HepG2 (cell line): Measurements from ENCODE around the gene MICAL3. TPM values are rescaled to one million over a fixed set of nuclear protein-coding genes. Genes with fewer than 3 reads are reported as not detected.

ENCODE experiments used
- ATAC-seq: fragments of 200-7000 bp; cut with Tn5 transposase; 3 replicates; pipeline ENCODE4 v1.9.1; 2020; ENCODE audit warnings: mild to moderate bottlenecking, moderate library complexity
- BruUV-seq: library from RNA; stranded (reverse); fragments of 400-500 nt; replicated peaks from 2 replicates; lab custom pipeline; 2021; lab: Mats Ljungman, UMichigan
- CTCF ChIA-PET: fragments of 300-600 bp; formaldehyde crosslinking; extraction: SDS; loops from one replicate; lab custom pipeline; 2021; ENCODE audit warnings: low total read pairs, inconsistent platforms, low intra/inter-chr PET ratio; lab: Yijun Ruan, JAX
- POLR2A ChIA-PET: fragments of 350-600 bp; sonication (Branson Sonifier 250); formaldehyde crosslinking; loops from one replicate; lab custom pipeline; 2020; ENCODE audit warnings: antibody characterized with exemption, inconsistent platforms; lab: Yijun Ruan, JAX
- DNase-seq: peaks from one replicate; pipeline ENCODE4 v3.0.0-alpha.2; 2015; ENCODE audit warnings: low spot score
- FAIRE-seq: peaks from 3 replicates; lab custom pipeline; 2011; peaks lifted over from hg19 to GRCh38; lab: Jason Lieb, UNC
- H2AFZ ChIP-seq: one replicate; pipeline ENCODE4 v1.6.1; 2011; ENCODE audit warnings: low read length, inconsistent platforms
- H3K27ac ChIP-seq: fragments of 300-600 bp; 3 replicates; pipeline ENCODE4 v1.8.0; 2011; ENCODE audit warnings: mixed run types, mild to moderate bottlenecking, mixed read lengths, low read length, inconsistent platforms; ENCODE audit not compliant: insufficient read depth; ENCODE audit errors: extremely low read length
- H3K27me3 ChIP-seq, 2 experiments: fragments of 200-600 bp in 1 of 2; 2 replicates in 1 of 2; 3 replicates in 1 of 2; pipeline versions ENCODE4 v1.6.0 to v1.8.0; 2011; ENCODE audit warnings: low read length in 2 of 2, mild to moderate bottlenecking in 2 of 2, moderate library complexity in 2 of 2, inconsistent platforms in 1 of 2; ENCODE audit not compliant: insufficient read depth in 2 of 2, control insufficient read depth in 1 of 2
- H3K36me3 ChIP-seq, 2 experiments: fragments of 200-600 bp in 1 of 2; replicated peaks in 1 of 2; 2 replicates in 1 of 2; 3 replicates in 1 of 2; pipeline versions ENCODE4 v1.5.1 to v1.8.0; 2011; ENCODE audit warnings: low read length in 2 of 2, inconsistent platforms in 1 of 2; ENCODE audit not compliant: insufficient read depth in 2 of 2, control insufficient read depth in 1 of 2
- H3K4me1 ChIP-seq: 2 replicates; pipeline ENCODE4 v1.5.1; 2012; ENCODE audit warnings: low read length, inconsistent platforms; ENCODE audit not compliant: insufficient read depth
- H3K4me2 ChIP-seq: 2 replicates; pipeline ENCODE4 v1.6.0; 2011; ENCODE audit warnings: low read depth, low read length, inconsistent platforms
- H3K4me3 ChIP-seq, 3 experiments: fragments of 200-600 bp in 1 of 3; sonication (generic), shearing (Covaris generic) in 1 of 3; replicated peaks in 1 of 3; 2 replicates each; pipeline ENCODE4 v1.5.1; 2011 to 2016; ENCODE audit warnings: low read length in 3 of 3, inconsistent platforms in 2 of 3, low read depth in 2 of 3, mild to moderate bottlenecking in 2 of 3, control low read depth in 1 of 3, mixed read lengths in 1 of 3; ENCODE audit not compliant: insufficient read depth in 1 of 3
- H3K79me2 ChIP-seq: one replicate; pipeline ENCODE4 v1.6.1; 2011; ENCODE audit warnings: low read length, inconsistent platforms; ENCODE audit not compliant: insufficient read depth
- H3K9ac ChIP-seq: 2 replicates; pipeline ENCODE4 v1.6.0; 2011; ENCODE audit warnings: mild to moderate bottlenecking, low read depth, low read length, inconsistent platforms; ENCODE audit not compliant: insufficient read depth
- H3K9me3 ChIP-seq: 2 replicates; pipeline ENCODE4 v1.5.1; 2012; ENCODE audit warnings: mild to moderate bottlenecking, low read length
- H4K20me1 ChIP-seq: 2 replicates; pipeline ENCODE4 v1.6.0; 2011; ENCODE audit warnings: inconsistent platforms, mild to moderate bottlenecking, low read length, moderate library complexity; ENCODE audit not compliant: insufficient read depth
- BCL6 ChIP-seq: IDR thresholded peaks from 2 replicates; pipeline ENCODE4 v1.6.1; 2016; ENCODE audit warnings: missing genetic modification reagents, missing compliant biosample characterization
- CCAR2 ChIP-seq: fragments of 200-400 bp; formaldehyde crosslinking; optimal IDR thresholded peaks from 2 replicates; pipeline ENCODE3; 2018; ENCODE audit warnings: low read depth, mild to moderate bottlenecking, low read length, moderate library complexity
- MAFG ChIP-seq: sonication (generic); formaldehyde crosslinking; IDR thresholded peaks from 2 replicates; pipeline ENCODE4 v1.5.1; 2020; ENCODE audit warnings: mild to moderate bottlenecking, missing genetic modification reagents
- MXI1 ChIP-seq: IDR thresholded peaks from 3 replicates; pipeline ENCODE4 v1.6.1; 2012; ENCODE audit warnings: low read depth, low read length, inconsistent platforms, borderline replicate concordance
- POGZ ChIP-seq: sonication (generic); formaldehyde crosslinking; IDR thresholded peaks from 2 replicates; pipeline ENCODE4 v1.4.0; 2020; ENCODE audit warnings: mild to moderate bottlenecking, missing genetic modification reagents
- RFX5 ChIP-seq: IDR thresholded peaks from 2 replicates; pipeline ENCODE4 v1.6.1; 2011; ENCODE audit warnings: low read depth, low read length, improper control_type of control experiment
- ZFP1 ChIP-seq: IDR thresholded peaks from 2 replicates; pipeline ENCODE4 v1.6.1; 2016
- ZNF3 ChIP-seq: IDR thresholded peaks from 2 replicates; pipeline ENCODE4 v1.7.0; 2017; ENCODE audit warnings: inconsistent platforms
- WGBS: methylation state at CpG from one replicate; pipeline ENCODE4 v1.1.6; 2017; ENCODE audit warnings: low lambda C conversion rate; 5-methylcytosine and 5-hydroxymethylcytosine counted together
- in situ Hi-C: cut with HindIII; loops from 2 replicates; pipeline ENCODE4 v1.10.0; 2017; ENCODE audit warnings: low pct_unique_long_range_greater_than_20kb; ENCODE audit not compliant: extremely low pct_ligation_motif_present
- intact Hi-C: fragments of 100-400 bp; cut with micrococcal nuclease; formaldehyde crosslinking; loops from one replicate; pipeline ENCODE4 v1.10.0; 2022; ENCODE audit not compliant: unreplicated experiment
- polyA plus RNA-seq, 8 experiments: library from polyadenylated mRNA; depleted of rRNA in 3 of 8; stranded (reverse) in 7 of 8; unstranded in 1 of 8; fragments of >200 nt; fragmentation: Illumina TruSeq in 4 of 8; extraction: Trizol in 4 of 8; gene quantifications; 2 replicates each; pipeline versions ENCODE4 v1.2.1 to v1.2.3, GENCODE V29; 2011 to 2016; ENCODE audit warnings: low read depth in 4 of 8, missing spikeins in 1 of 8, mixed read lengths in 1 of 8; ENCODE audit not compliant: insufficient read depth in 1 of 8
- total RNA-seq, 5 experiments: library from RNA; depleted of rRNA; stranded (reverse); fragments of >200 nt; fragmentation: Illumina TruSeq; extraction: Trizol; gene quantifications; 2 replicates each; pipeline ENCODE4 v1.2.3, GENCODE V29; 2016; ENCODE audit warnings: low read depth in 1 of 5

MICAL3 gene
- total and polyA plus RNA-seq, 2 of the 13 experiments (the other 11 are each of a cell fraction or from before 2014, with no cell fraction given) = 5.3 to 12.5 TPM

- no peak for TF ChIP-seq ZNF3 (CRISPR knock-in tag)
- no peak for TF ChIP-seq MXI1
- TF ChIP-seq POGZ (CRISPR knock-in tag) = no peak
- TF ChIP-seq, all 625 proteins: peak for 0
These were observed 199.9 kb downstream of the MICAL3 start (continued) for GRCh38 chr22:17824457-17824856.

GRCh38 chr22:17823964-17824363 lies 200.4 kb downstream of the MICAL3 start:
- 96% methylated on average over 8 of the region's 15 CpGs for WGBS
- no peak for TF ChIP-seq BCL6
- no peak for TF ChIP-seq RFX5
- TF ChIP-seq, all 625 proteins: peak for 0

GRCh38 chr22:17823226-17823625 lies 201.1 kb downstream of the MICAL3 start:
- ChIA-PET POLR2A (no interaction called here), CTCF (no interaction called here)
- Histone ChIP-seq H3K27me3 (no peaks in the 10 kb centered on the region), H3K27ac (no peak overlapping the region), H2AFZ (no peak overlapping the region), H3K4me3 (no peak overlapping the region), H3K9ac (no peak overlapping the region), H3K79me2 (no peaks in the 10 kb centered on the region), H3K9me3 (no peaks in the 10 kb centered on the region), H3K4me1 (no peaks in the 10 kb centered on the region), H3K36me3 (peaks cover 3 to 15% of the 10 kb centered on the region in 2 experiments; a peak in 3 of 5 replicates), H4K20me1 (no peaks in the 10 kb centered on the region), H3K4me2 (no peak overlapping the region)
- in situ Hi-C loops (no loop called here), intact Hi-C loops (no loop called here)
- no peak for FAIRE-seq
- 97% methylated on average over 4 of the region's 4 CpGs for WGBS
- no peak for ATAC-seq
- no TSS peak for BruUV-seq
- no peak for TF ChIP-seq MAFG (CRISPR knock-in tag)
- no peak for TF ChIP-seq CCAR2
- TF ChIP-seq ZFP1 = no peak
- no peak for DNase-seq

More at GRCh38 chr22:17823964-17824363, 200.4 kb downstream of the MICAL3 start:
- Histone ChIP-seq H2AFZ (no peak overlapping the region), H3K9me3 (no peaks in the 10 kb centered on the region), H3K27ac (no peak overlapping the region), H3K27me3 (no peaks in the 10 kb centered on the region), H4K20me1 (no peaks in the 10 kb centered on the region), H3K4me3 (no peak overlapping the region), H3K79me2 (no peaks in the 10 kb centered on the region), H3K36me3 (peaks cover 8 to 21% of the 10 kb centered on the region in 2 experiments; a peak in 4 of 5 replicates), H3K9ac (no peak overlapping the region), H3K4me2 (no peak overlapping the region), H3K4me1 (no peaks in the 10 kb centered on the region)
- DNase-seq = no peak
- ChIA-PET POLR2A (no interaction called here), CTCF (no interaction called here)
- intact Hi-C loops = no loop called here
- BruUV-seq = no TSS peak
- FAIRE-seq = no peak
- in situ Hi-C loops = no loop called here
- no peak for ATAC-seq
